H9 (cell line): ENCODE measurements around the gene ERVH48-1. TPM values are rescaled to one million over a fixed set of nuclear protein-coding genes. Genes with fewer than 3 reads are reported as not detected.
"Not testable (repeated sequence)": the region's sequence is repeated elsewhere in the genome, so short reads cannot be mapped to it uniquely, and the experiment has no call there.

ENCODE experiments used
- DNase-seq: peaks from one replicate; pipeline ENCODE4 v3.0.0-alpha.2; 2017
- H2AFZ ChIP-seq: one replicate; pipeline ENCODE4 v1.6.1; 2013; ENCODE audit warnings: mild to moderate bottlenecking, low read length, control low read depth, moderate library complexity
- H2AK5ac ChIP-seq: 2 replicates; pipeline ENCODE4 v1.6.1; 2013; ENCODE audit warnings: low read length, control low read depth, mixed read lengths; ENCODE audit not compliant: insufficient read length
- H2BK120ac ChIP-seq: one replicate; pipeline ENCODE4 v1.6.1; 2013; ENCODE audit warnings: low read depth, mild to moderate bottlenecking, low read length, control low read depth, inconsistent platforms; ENCODE audit not compliant: poor library complexity, severe bottlenecking
- H2BK12ac ChIP-seq: 2 replicates; pipeline ENCODE4 v1.6.1; 2013; ENCODE audit warnings: low read length, control low read depth, mixed read lengths, low read depth; ENCODE audit not compliant: insufficient read length
- H2BK15ac ChIP-seq: 2 replicates; pipeline ENCODE4 v1.6.1; 2013; ENCODE audit warnings: low read depth, low read length, control low read depth
- H2BK20ac ChIP-seq: one replicate; pipeline ENCODE4 v1.6.1; 2013; ENCODE audit warnings: low read depth, mild to moderate bottlenecking, low read length, control low read depth, inconsistent platforms; ENCODE audit not compliant: poor library complexity, severe bottlenecking
- H2BK5ac ChIP-seq: 2 replicates; pipeline ENCODE4 v1.6.1; 2013; ENCODE audit warnings: low read length, control low read depth, mixed read lengths; ENCODE audit not compliant: insufficient read length
- H3K14ac ChIP-seq: 2 replicates; pipeline ENCODE4 v1.6.1; 2013; ENCODE audit warnings: low read length, control low read depth; ENCODE audit not compliant: insufficient read depth
- H3K18ac ChIP-seq: 2 replicates; pipeline ENCODE4 v1.6.1; 2013; ENCODE audit warnings: low read depth, mild to moderate bottlenecking, mixed read lengths, low read length, control low read depth; ENCODE audit not compliant: insufficient read length
- H3K23ac ChIP-seq: 2 replicates; pipeline ENCODE4 v1.6.1; 2013; ENCODE audit warnings: low read length, control low read depth, mixed read lengths, low read depth; ENCODE audit not compliant: insufficient read length
- H3K23me2 ChIP-seq: 2 replicates; pipeline ENCODE4 v1.6.1; 2013; ENCODE audit warnings: low read depth, mild to moderate bottlenecking, mixed read lengths, low read length, control low read depth; ENCODE audit not compliant: insufficient read length, poor library complexity, severe bottlenecking
- H3K27ac ChIP-seq: 2 replicates; pipeline ENCODE4 v1.5.1; 2013; ENCODE audit warnings: low read length, control low read depth, mixed read lengths, low read depth; ENCODE audit not compliant: insufficient read length
- H3K27me3 ChIP-seq: 2 replicates; pipeline ENCODE4 v1.6.1; 2013; ENCODE audit warnings: low read length, control low read depth, inconsistent platforms; ENCODE audit not compliant: insufficient read depth
- H3K4ac ChIP-seq: 2 replicates; pipeline ENCODE4 v1.6.1; 2013; ENCODE audit warnings: low read depth, mild to moderate bottlenecking, control low read depth, inconsistent platforms, low read length, moderate library complexity
- H3K4me1 ChIP-seq: 2 replicates; pipeline ENCODE4 v1.6.1; 2013; ENCODE audit warnings: low read length, control low read depth, inconsistent platforms; ENCODE audit not compliant: insufficient read depth
- H3K4me2 ChIP-seq: 2 replicates; pipeline ENCODE4 v1.6.1; 2013; ENCODE audit warnings: low read length, control low read depth, mixed read lengths; ENCODE audit not compliant: insufficient read length, insufficient read depth
- H3K56ac ChIP-seq: 2 replicates; pipeline ENCODE4 v1.6.1; 2013; ENCODE audit warnings: low read depth, mild to moderate bottlenecking, mixed read lengths, low read length, control low read depth; ENCODE audit not compliant: insufficient read length
- H3K79me1 ChIP-seq: 2 replicates; pipeline ENCODE4 v1.6.1; 2013; ENCODE audit warnings: low read depth, mild to moderate bottlenecking, moderate library complexity, low read length, control low read depth, inconsistent platforms; ENCODE audit not compliant: insufficient read depth, poor library complexity, severe bottlenecking
- H3K79me2 ChIP-seq: 2 replicates; pipeline ENCODE4 v1.6.1; 2013; ENCODE audit warnings: low read length, control low read depth, inconsistent platforms; ENCODE audit not compliant: insufficient read depth
- H3K9ac ChIP-seq: 2 replicates; pipeline ENCODE4 v1.6.1; 2013; ENCODE audit warnings: low read length, control low read depth, mixed read lengths; ENCODE audit not compliant: insufficient read length; ENCODE audit errors: extremely low read depth
- H3K9me3 ChIP-seq: one replicate; pipeline ENCODE4 v1.6.1; 2013; ENCODE audit warnings: low read depth, low read length, inconsistent platforms; ENCODE audit not compliant: control insufficient read depth
- H3T11ph ChIP-seq: one replicate; pipeline ENCODE4 v1.6.1; 2013; ENCODE audit warnings: mild to moderate bottlenecking, low read length, control low read depth, inconsistent platforms
- H4K20me1 ChIP-seq: one replicate; pipeline ENCODE4 v1.6.1; 2013; ENCODE audit not compliant: control insufficient read depth, insufficient read length, insufficient read depth
- H4K5ac ChIP-seq: 2 replicates; pipeline ENCODE4 v1.6.1; 2013; ENCODE audit warnings: low read depth, mild to moderate bottlenecking, mixed read lengths, low read length, control low read depth; ENCODE audit not compliant: insufficient read length
- H4K8ac ChIP-seq: replicated peaks from 2 replicates; pipeline ENCODE4 v1.6.1; 2013; ENCODE audit warnings: low read length, control low read depth, mixed read lengths, low read depth; ENCODE audit not compliant: insufficient read length
- H4K91ac ChIP-seq: 2 replicates; pipeline ENCODE4 v1.6.1; 2013; ENCODE audit warnings: low read depth, mild to moderate bottlenecking, moderate library complexity, mixed read lengths, low read length, control low read depth; ENCODE audit not compliant: insufficient read length
- H3K27ac Mint-ChIP-seq, 3 experiments: 2 replicates in 2 of 3; 3 replicates in 1 of 3; pipeline ENCODE4 v1.8.0; 2020 to 2021; ENCODE audit warnings: mixed read lengths in 3 of 3, mild to moderate bottlenecking in 1 of 3, moderate library complexity in 1 of 3
- H3K27me3 Mint-ChIP-seq: 2 replicates; pipeline ENCODE4 v1.8.0; 2021; ENCODE audit warnings: low read depth, mild to moderate bottlenecking, moderate library complexity, mixed read lengths
- H3K36me3 Mint-ChIP-seq, 3 experiments: 2 replicates in 2 of 3; 3 replicates in 1 of 3; pipeline ENCODE4 v1.8.0; 2020 to 2021; ENCODE audit warnings: low read depth in 3 of 3, mixed read lengths in 3 of 3; ENCODE audit not compliant: insufficient read depth in 1 of 3
- H3K4me1 Mint-ChIP-seq, 2 experiments: 2 replicates each; pipeline ENCODE4 v1.8.0; 2020; ENCODE audit warnings: mixed read lengths in 2 of 2
- H3K4me3 Mint-ChIP-seq, 2 experiments: 2 replicates in 1 of 2; 3 replicates in 1 of 2; pipeline ENCODE4 v1.8.0; 2020 to 2021; ENCODE audit warnings: mild to moderate bottlenecking in 2 of 2, mixed read lengths in 2 of 2, moderate library complexity in 1 of 2
- H3K9me3 Mint-ChIP-seq, 2 experiments: 2 replicates in 1 of 2; 3 replicates in 1 of 2; pipeline ENCODE4 v1.8.0; 2020; ENCODE audit warnings: mild to moderate bottlenecking in 2 of 2, mixed read lengths in 2 of 2, moderate library complexity in 1 of 2
- WGBS: extraction: QIAGEN DNeasy Blood & Tissue Kit; methylation state at CpG from one replicate; pipeline ENCODE4 v1.1.7; 2013; ENCODE audit warnings: missing lambda C conversion rate, low lambda C conversion rate, mixed read lengths; ENCODE audit not compliant: insufficient read length; ENCODE audit errors: extremely low coverage; 5-methylcytosine and 5-hydroxymethylcytosine counted together
- total RNA-seq: library from RNA; stranded (reverse); gene quantifications from 2 replicates; pipeline ENCODE4 v1.2.1, GENCODE V29; 2021
- TF ChIP-seq, protein P1 (sequence below): fragments of 200-600 bp; sonication (generic); conservative IDR thresholded peaks from 3 replicates; pipeline ENCODE4 v1.8.0; 2021; ENCODE audit warnings: antibody characterized with exemption, mild to moderate bottlenecking

The ERVH48-1 gene
- total RNA-seq, 1 experiment from 2014 or later: 234 TPM

DNA sequence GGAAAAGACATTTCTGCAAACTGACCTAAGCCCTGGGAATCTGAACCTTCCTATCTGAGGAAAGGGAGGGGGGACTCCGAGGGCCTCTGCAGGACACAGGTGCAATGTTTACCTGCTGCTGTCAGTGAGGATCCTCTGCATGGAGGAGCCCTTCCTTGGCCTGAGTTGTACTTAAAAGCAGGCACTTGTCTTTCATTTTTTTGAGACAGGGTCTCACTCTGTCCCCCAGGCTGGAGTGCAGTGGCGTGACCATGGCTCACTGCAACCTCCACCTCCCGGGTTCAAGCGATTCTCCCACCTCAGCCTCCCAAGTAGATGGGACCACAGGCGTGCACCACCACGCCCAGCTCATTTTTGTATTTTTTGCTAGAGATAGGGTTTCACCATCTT is 13.2 kb upstream of the ERVH48-1 start:
- H2BK120ac ChIP-seq, H4K5ac ChIP-seq, H3K4me2 ChIP-seq, H2BK20ac ChIP-seq, H3K9me3 ChIP-seq, H3K4me3 Mint-ChIP-seq, H2AFZ ChIP-seq, H3K4ac ChIP-seq, H2BK5ac ChIP-seq, H2BK12ac ChIP-seq, DNase-seq, H3K27me3 ChIP-seq, H3K56ac ChIP-seq, H3K9me3 Mint-ChIP-seq, H3T11ph ChIP-seq, H3K27me3 Mint-ChIP-seq, H4K8ac ChIP-seq, H3K4me1 ChIP-seq, H4K20me1 ChIP-seq, H3K9ac ChIP-seq, H2AK5ac ChIP-seq, H3K79me2 ChIP-seq, H3K23ac ChIP-seq, H2BK15ac ChIP-seq, H3K79me1 ChIP-seq, H4K91ac ChIP-seq, H3K14ac ChIP-seq, H3K23me2 ChIP-seq: not testable (repeated sequence)
- Histone ChIP-seq H3K27ac (peak overlapping the region; percentile 14), H3K18ac (peak overlapping the region; percentile 11)
- H3K27ac Mint-ChIP-seq: peak overlapping the region; percentile 99 to 100 (median 99); a peak in 6 of 7 replicates
- no CpG with 5 or more reads among the region's 6 CpGs for WGBS
- H3K4me1 Mint-ChIP-seq: peaks cover 52 to 68% of the 10 kb centered on the region in 2 experiments
- H3K36me3 Mint-ChIP-seq: peaks cover 3 to 13% (median 10%) of the 10 kb centered on the region in 3 experiments; a peak in 4 of 7 replicates
- TF ChIP-seq, protein P1, sequence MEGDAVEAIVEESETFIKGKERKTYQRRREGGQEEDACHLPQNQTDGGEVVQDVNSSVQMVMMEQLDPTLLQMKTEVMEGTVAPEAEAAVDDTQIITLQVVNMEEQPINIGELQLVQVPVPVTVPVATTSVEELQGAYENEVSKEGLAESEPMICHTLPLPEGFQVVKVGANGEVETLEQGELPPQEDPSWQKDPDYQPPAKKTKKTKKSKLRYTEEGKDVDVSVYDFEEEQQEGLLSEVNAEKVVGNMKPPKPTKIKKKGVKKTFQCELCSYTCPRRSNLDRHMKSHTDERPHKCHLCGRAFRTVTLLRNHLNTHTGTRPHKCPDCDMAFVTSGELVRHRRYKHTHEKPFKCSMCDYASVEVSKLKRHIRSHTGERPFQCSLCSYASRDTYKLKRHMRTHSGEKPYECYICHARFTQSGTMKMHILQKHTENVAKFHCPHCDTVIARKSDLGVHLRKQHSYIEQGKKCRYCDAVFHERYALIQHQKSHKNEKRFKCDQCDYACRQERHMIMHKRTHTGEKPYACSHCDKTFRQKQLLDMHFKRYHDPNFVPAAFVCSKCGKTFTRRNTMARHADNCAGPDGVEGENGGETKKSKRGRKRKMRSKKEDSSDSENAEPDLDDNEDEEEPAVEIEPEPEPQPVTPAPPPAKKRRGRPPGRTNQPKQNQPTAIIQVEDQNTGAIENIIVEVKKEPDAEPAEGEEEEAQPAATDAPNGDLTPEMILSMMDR: peak; percentile 20; the same call in 1 of the 3 replicates
